ENCODE results near the gene TP53RK. TPM values are rescaled to one million over a fixed set of nuclear protein-coding genes. Genes with fewer than 3 reads are reported as not detected.

TP53RK gene
- total RNA-seq, 1 experiment from 2014 or later: 21.5 TPM

DNA sequence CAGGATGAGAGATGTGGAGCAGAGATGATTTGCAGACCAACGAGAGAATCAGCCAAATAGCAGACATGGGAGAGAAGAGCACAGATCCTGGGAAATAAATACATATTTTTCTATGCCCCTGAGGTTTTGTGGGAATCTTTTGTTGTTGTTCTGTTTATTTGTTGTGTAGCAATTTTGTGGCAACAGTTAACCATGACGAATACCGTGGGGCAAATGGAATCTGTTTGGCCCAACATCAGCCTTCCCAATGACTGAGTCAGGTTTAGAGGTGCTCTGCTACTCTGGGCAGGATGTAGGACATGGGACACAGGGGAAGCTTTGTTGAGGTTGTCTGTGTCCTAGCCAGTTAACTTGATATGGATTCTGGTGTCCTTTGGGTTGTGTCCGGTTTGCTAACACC is 12.3 kb upstream of the TP53RK start:
- Histone ChIP-seq H4K91ac (ENCODE audit: insufficient read length, low read depth, low read length) (no peak overlapping the region), H3K23me2 (ENCODE audit: insufficient read length, low read depth, low read length, poor library complexity, severe bottlenecking) (no peaks in the 10 kb centered on the region), H3K14ac (ENCODE audit: insufficient read depth, low read length) (no peak overlapping the region), H3K9ac (ENCODE audit: extremely low read depth, insufficient read length, low read length) (no peak overlapping the region), H3K56ac (ENCODE audit: insufficient read length, low read depth, low read length) (no peak overlapping the region), H4K20me1 (ENCODE audit: control insufficient read depth, insufficient read depth, insufficient read length) (no peaks in the 10 kb centered on the region), H3K23ac (ENCODE audit: insufficient read length, low read depth, low read length) (no peak overlapping the region), H2AK5ac (ENCODE audit: insufficient read length, low read length) (no peak overlapping the region), H3K9me3 (ENCODE audit: control insufficient read depth, low read depth, low read length) (peaks cover 5% of the 10 kb centered on the region), H3T11ph (ENCODE audit: low read length) (no peak overlapping the region), H2BK12ac (ENCODE audit: insufficient read length, low read depth, low read length) (no peak overlapping the region), H4K8ac (replicated peaks; ENCODE audit: insufficient read length, low read depth, low read length) (no peak overlapping the region), H3K27ac (ENCODE audit: insufficient read length, low read depth, low read length) (no peak overlapping the region), H2BK20ac (ENCODE audit: low read depth, low read length, poor library complexity, severe bottlenecking) (no peak overlapping the region), H2AFZ (ENCODE audit: low read length) (no peak overlapping the region), H4K5ac (ENCODE audit: insufficient read length, low read depth, low read length) (no peak overlapping the region), H3K4me1 (ENCODE audit: insufficient read depth, low read length) (no peaks in the 10 kb centered on the region; the same call in 1 of the 2 replicates), H2BK15ac (ENCODE audit: low read depth, low read length) (no peak overlapping the region), H3K27me3 (ENCODE audit: insufficient read depth, low read length) (no peaks in the 10 kb centered on the region), H2BK120ac (ENCODE audit: low read depth, low read length, poor library complexity, severe bottlenecking) (no peak overlapping the region), H3K4me2 (ENCODE audit: insufficient read depth, insufficient read length, low read length) (no peak overlapping the region), H3K79me1 (ENCODE audit: insufficient read depth, low read depth, low read length, poor library complexity, severe bottlenecking) (no peaks in the 10 kb centered on the region), H3K4ac (ENCODE audit: low read depth, low read length) (no peak overlapping the region), H2BK5ac (ENCODE audit: insufficient read length, low read length) (no peak overlapping the region), H3K79me2 (ENCODE audit: insufficient read depth, low read length) (no peaks in the 10 kb centered on the region), H3K18ac (ENCODE audit: insufficient read length, low read depth, low read length) (no peak overlapping the region)
- peaks cover 7 to 17% of the 10 kb centered on the region in 2 experiments for H3K9me3 Mint-ChIP-seq
- H3K36me3 Mint-ChIP-seq (ENCODE audit: insufficient read depth in 1 of 3, low read depth in 3 of 3): peaks cover 2 to 12% (median 3%) of the 10 kb centered on the region in 3 experiments; a peak in 6 of 7 replicates
- H3K27ac Mint-ChIP-seq: peak overlapping the region in 1 of 3 experiments; percentile 74; a peak in 1 of 7 replicates
- H3K4me1 Mint-ChIP-seq: peaks cover 44 to 63% of the 10 kb centered on the region in 2 experiments
- TF ChIP-seq, protein P1, sequence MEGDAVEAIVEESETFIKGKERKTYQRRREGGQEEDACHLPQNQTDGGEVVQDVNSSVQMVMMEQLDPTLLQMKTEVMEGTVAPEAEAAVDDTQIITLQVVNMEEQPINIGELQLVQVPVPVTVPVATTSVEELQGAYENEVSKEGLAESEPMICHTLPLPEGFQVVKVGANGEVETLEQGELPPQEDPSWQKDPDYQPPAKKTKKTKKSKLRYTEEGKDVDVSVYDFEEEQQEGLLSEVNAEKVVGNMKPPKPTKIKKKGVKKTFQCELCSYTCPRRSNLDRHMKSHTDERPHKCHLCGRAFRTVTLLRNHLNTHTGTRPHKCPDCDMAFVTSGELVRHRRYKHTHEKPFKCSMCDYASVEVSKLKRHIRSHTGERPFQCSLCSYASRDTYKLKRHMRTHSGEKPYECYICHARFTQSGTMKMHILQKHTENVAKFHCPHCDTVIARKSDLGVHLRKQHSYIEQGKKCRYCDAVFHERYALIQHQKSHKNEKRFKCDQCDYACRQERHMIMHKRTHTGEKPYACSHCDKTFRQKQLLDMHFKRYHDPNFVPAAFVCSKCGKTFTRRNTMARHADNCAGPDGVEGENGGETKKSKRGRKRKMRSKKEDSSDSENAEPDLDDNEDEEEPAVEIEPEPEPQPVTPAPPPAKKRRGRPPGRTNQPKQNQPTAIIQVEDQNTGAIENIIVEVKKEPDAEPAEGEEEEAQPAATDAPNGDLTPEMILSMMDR (conservative IDR thresholded peaks at IDR 0.05): no peak
- H3K27me3 Mint-ChIP-seq (ENCODE audit: low read depth): no peaks in the 10 kb centered on the region
- no peak overlapping the region for H3K4me3 Mint-ChIP-seq
- DNase-seq: no peak
- WGBS (ENCODE audit: extremely low coverage, insufficient read length, low lambda C conversion rate): no CpG with 5 or more reads among the region's 4 CpGs
